Endothelial cell of umbilical vein (primary cell): ENCODE data around the gene SPPL3.

ENCODE experiments used
- POLR2A ChIP-seq: IDR thresholded peaks from 2 replicates; pipeline ENCODE4 v1.6.1; 2012; ENCODE audit warnings: low read depth, mild to moderate bottlenecking, control low read depth, low read length
- POLR2AphosphoS5 ChIP-seq: IDR thresholded peaks from 2 replicates; pipeline ENCODE4 v1.6.1; 2012; ENCODE audit warnings: low read depth, mild to moderate bottlenecking, control low read depth, low read length, moderate library complexity; ENCODE audit not compliant: insufficient read depth
- TF ChIP-seq, protein P1 (sequence below), 2 donors: IDR thresholded peaks; 1 replicate in 1 of 2; 2 replicates in 1 of 2; pipeline ENCODE4 v1.5.1; 2011; ENCODE audit warnings: low read length in 2 of 2, mild to moderate bottlenecking in 2 of 2, moderate library complexity in 2 of 2, control low read depth in 1 of 2, inconsistent platforms in 1 of 2, low read depth in 1 of 2; ENCODE audit not compliant: insufficient read depth in 1 of 2; ENCODE audit errors: extremely low read depth in 1 of 2

DNA sequence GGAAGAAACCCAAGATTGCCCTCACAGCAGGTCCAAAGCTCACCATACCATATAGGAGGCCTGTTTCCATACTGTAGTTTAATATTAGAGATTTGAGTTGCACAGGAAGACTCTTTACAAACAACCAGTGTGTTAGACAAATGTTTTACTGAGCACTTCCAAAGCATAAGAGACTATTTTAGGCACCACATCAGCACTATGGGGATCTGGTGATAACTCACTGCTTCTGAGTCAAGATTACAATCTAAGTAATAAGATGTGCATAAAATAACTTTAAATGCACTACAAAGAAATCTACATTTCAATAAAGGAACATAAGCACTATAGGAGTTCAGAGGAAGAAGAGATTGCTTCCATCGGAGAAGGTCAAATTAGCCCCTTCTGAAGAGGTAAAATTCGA, 71.4 kb downstream of the SPPL3 start:
- TF ChIP-seq POLR2A (no peak), POLR2AphosphoS5 (no peak)
- TF ChIP-seq, protein P1, sequence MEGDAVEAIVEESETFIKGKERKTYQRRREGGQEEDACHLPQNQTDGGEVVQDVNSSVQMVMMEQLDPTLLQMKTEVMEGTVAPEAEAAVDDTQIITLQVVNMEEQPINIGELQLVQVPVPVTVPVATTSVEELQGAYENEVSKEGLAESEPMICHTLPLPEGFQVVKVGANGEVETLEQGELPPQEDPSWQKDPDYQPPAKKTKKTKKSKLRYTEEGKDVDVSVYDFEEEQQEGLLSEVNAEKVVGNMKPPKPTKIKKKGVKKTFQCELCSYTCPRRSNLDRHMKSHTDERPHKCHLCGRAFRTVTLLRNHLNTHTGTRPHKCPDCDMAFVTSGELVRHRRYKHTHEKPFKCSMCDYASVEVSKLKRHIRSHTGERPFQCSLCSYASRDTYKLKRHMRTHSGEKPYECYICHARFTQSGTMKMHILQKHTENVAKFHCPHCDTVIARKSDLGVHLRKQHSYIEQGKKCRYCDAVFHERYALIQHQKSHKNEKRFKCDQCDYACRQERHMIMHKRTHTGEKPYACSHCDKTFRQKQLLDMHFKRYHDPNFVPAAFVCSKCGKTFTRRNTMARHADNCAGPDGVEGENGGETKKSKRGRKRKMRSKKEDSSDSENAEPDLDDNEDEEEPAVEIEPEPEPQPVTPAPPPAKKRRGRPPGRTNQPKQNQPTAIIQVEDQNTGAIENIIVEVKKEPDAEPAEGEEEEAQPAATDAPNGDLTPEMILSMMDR (IDR thresholded peaks at IDR 0.05; ENCODE audit: extremely low read depth in 1 of 2, insufficient read depth in 1 of 2, low read depth in 1 of 2, low read length in 2 of 2) = no peak
